SJCRH30 (cell line): ENCODE measurements around the gene ZNF43. TPM values are rescaled to one million over a fixed set of nuclear protein-coding genes. Genes with fewer than 3 reads are reported as not detected.
"Not testable (repeated sequence)": the region's sequence is repeated elsewhere in the genome, so short reads cannot be mapped to it uniquely, and the experiment has no call there.

Source experiments
- DNase-seq, 2 experiments: peaks; one replicate each; pipeline ENCODE4 v3.0.0-alpha.2; 2015 to 2020
- H3K27ac ChIP-seq: fragments of 250-450 bp; sonication (Bioruptor Pico); 2 replicates; pipeline ENCODE4 v1.5.1; 2020; ENCODE audit warnings: mild to moderate bottlenecking, moderate library complexity
- H3K27me3 ChIP-seq: fragments of 250-450 bp; sonication (Bioruptor Pico); 2 replicates; pipeline ENCODE4 v1.5.1; 2020; ENCODE audit warnings: mild to moderate bottlenecking, moderate library complexity
- H3K36me3 ChIP-seq: fragments of 250-450 bp; sonication (Bioruptor Pico); 2 replicates; pipeline ENCODE4 v1.5.1; 2020; ENCODE audit warnings: mild to moderate bottlenecking, moderate library complexity
- H3K4me1 ChIP-seq: fragments of 250-450 bp; sonication (Bioruptor Pico); 2 replicates; pipeline ENCODE4 v1.5.1; 2020; ENCODE audit warnings: mild to moderate bottlenecking, moderate library complexity
- H3K4me3 ChIP-seq: fragments of 250-450 bp; sonication (Bioruptor Pico); 2 replicates; pipeline ENCODE4 v1.5.1; 2020; ENCODE audit warnings: mild to moderate bottlenecking, moderate library complexity
- H3K9me3 ChIP-seq: fragments of 250-450 bp; sonication (Bioruptor Pico); replicated peaks from 2 replicates; pipeline ENCODE4 v1.5.1; 2020; ENCODE audit warnings: mild to moderate bottlenecking, moderate library complexity
- total RNA-seq: library from RNA; depleted of rRNA; stranded (reverse); fragments of >200 nt; shearing (Covaris generic); gene quantifications from 2 replicates; pipeline ENCODE4 v1.2.3, GENCODE V29; 2014; rRNA removed

Gene ZNF43
- 38.5 and 40.8 TPM in 2 replicates for total RNA-seq

- H3K27ac ChIP-seq, result peak within 1 kb of the TSS; percentile 94
- peak within 1 kb of the TSS; percentile 72 for H3K4me3 ChIP-seq
- H3K9me3 ChIP-seq, result 0 out of 2 replicates have a peak, but pooled peaks cover 8% of the 10 kb centered on the region
- peak; percentile 98 to 99 for DNase-seq
- peaks cover 38% of the 10 kb centered on the region for H3K36me3 ChIP-seq
- no peaks in the 10 kb centered on the region for H3K4me1 ChIP-seq
- H3K27me3 ChIP-seq, result no peaks in the 10 kb centered on the region
These were observed at the start of gene ZNF43 for GRCh38 chr19:21835810-21836444. Gene ZNF43 (minus strand): TSS chr19:21836182. CDS start chr19:21836038, 144 bp downstream.

GRCh38 chr19:21885516-21885915 is 49.5 kb upstream of the ZNF43 start:
- not testable (repeated sequence) for DNase-seq, H3K4me1 ChIP-seq, H3K36me3 ChIP-seq, H3K9me3 ChIP-seq, H3K27me3 ChIP-seq, H3K4me3 ChIP-seq, H3K27ac ChIP-seq

- not testable (repeated sequence) for H3K9me3 ChIP-seq, DNase-seq, H3K36me3 ChIP-seq, H3K27me3 ChIP-seq, H3K27ac ChIP-seq, H3K4me1 ChIP-seq, H3K4me3 ChIP-seq
These were observed 48.8 kb upstream of the ZNF43 start for GRCh38 chr19:21884786-21885185.

- no peak for DNase-seq
- no peaks in the 10 kb centered on the region for H3K4me1 ChIP-seq
- no peak overlapping the region for H3K4me3 ChIP-seq
- H3K36me3 ChIP-seq, result no peaks in the 10 kb centered on the region
- H3K27me3 ChIP-seq, result no peaks in the 10 kb centered on the region
- H3K9me3 ChIP-seq, result no peaks in the 10 kb centered on the region
- no peak overlapping the region for H3K27ac ChIP-seq
These were observed 47.5 kb upstream of the ZNF43 start for GRCh38 chr19:21883516-21883915.

GRCh38 chr19:21880761-21881160 is 44.8 kb upstream of the ZNF43 start:
- H3K4me1 ChIP-seq, H3K27ac ChIP-seq, H3K9me3 ChIP-seq, H3K4me3 ChIP-seq, H3K27me3 ChIP-seq, H3K36me3 ChIP-seq: not testable (repeated sequence)
- peak in 1 of 2 experiments; percentile 20 for DNase-seq

- H3K9me3 ChIP-seq, result no peaks in the 10 kb centered on the region
- H3K36me3 ChIP-seq, result no peaks in the 10 kb centered on the region
- no peak overlapping the region for H3K4me3 ChIP-seq
- DNase-seq, result no peak
- no peak overlapping the region for H3K27ac ChIP-seq
- H3K27me3 ChIP-seq, result no peaks in the 10 kb centered on the region
- no peaks in the 10 kb centered on the region for H3K4me1 ChIP-seq
These were observed 42.7 kb upstream of the ZNF43 start for GRCh38 chr19:21878646-21879045.

- H3K27ac ChIP-seq, result no peak overlapping the region
- no peak for DNase-seq
- H3K27me3 ChIP-seq, result no peaks in the 10 kb centered on the region
- H3K4me3 ChIP-seq, result no peak overlapping the region
- H3K4me1 ChIP-seq, result no peaks in the 10 kb centered on the region
- H3K9me3 ChIP-seq, result no peaks in the 10 kb centered on the region
- no peaks in the 10 kb centered on the region for H3K36me3 ChIP-seq
These were observed 42.0 kb upstream of the ZNF43 start for GRCh38 chr19:21877976-21878375.

- not testable (repeated sequence) for H3K27ac ChIP-seq, DNase-seq, H3K4me1 ChIP-seq
These were observed 40.6 kb upstream of the ZNF43 start for GRCh38 chr19:21876608-21877007.

GRCh38 chr19:21856773-21857514 is 21.0 kb upstream of the ZNF43 start:
- no peaks in the 10 kb centered on the region for H3K4me1 ChIP-seq
- peaks cover 5% of the 10 kb centered on the region for H3K9me3 ChIP-seq
- no peak overlapping the region for H3K27ac ChIP-seq
- H3K27me3 ChIP-seq, result no peaks in the 10 kb centered on the region
- no peak overlapping the region for H3K4me3 ChIP-seq
- DNase-seq, result no peak
- no peaks in the 10 kb centered on the region for H3K36me3 ChIP-seq

More at GRCh38 chr19:21876608-21877007, 40.6 kb upstream of the ZNF43 start:
- H3K9me3 ChIP-seq, H3K27me3 ChIP-seq, H3K36me3 ChIP-seq, H3K4me3 ChIP-seq: not testable (repeated sequence)

- H3K4me1 ChIP-seq, result no peaks in the 10 kb centered on the region
- H3K9me3 ChIP-seq, result peaks cover 17% of the 10 kb centered on the region
- H3K27me3 ChIP-seq, result no peaks in the 10 kb centered on the region
- H3K36me3 ChIP-seq, result peaks cover 43% of the 10 kb centered on the region
- H3K27ac ChIP-seq, result peak overlapping the region; percentile 93
- DNase-seq, result peak; percentile 96 to 98
- peak overlapping the region; percentile 92 for H3K4me3 ChIP-seq
These were observed 15.8 kb upstream of the ZNF43 start for GRCh38 chr19:21851596-21852345.

- Histone ChIP-seq H3K4me1 (no peaks in the 10 kb centered on the region), H3K27ac (peak overlapping the region; percentile 93; the same call in 1 of the 2 replicates), H3K36me3 (peaks cover 53% of the 10 kb centered on the region), H3K9me3 (peaks cover 17% of the 10 kb centered on the region), H3K27me3 (no peaks in the 10 kb centered on the region), H3K4me3 (peak overlapping the region; percentile 92)
- no peak for DNase-seq
These were observed 14.8 kb upstream of the ZNF43 start for GRCh38 chr19:21850656-21851255.

- H3K4me3 ChIP-seq, result no peak overlapping the region
- H3K4me1 ChIP-seq, result no peaks in the 10 kb centered on the region
- no peak for DNase-seq
- H3K27me3 ChIP-seq, result no peaks in the 10 kb centered on the region
- peaks cover 72% of the 10 kb centered on the region for H3K36me3 ChIP-seq
- H3K27ac ChIP-seq, result no peak overlapping the region
- H3K9me3 ChIP-seq, result peaks cover 17% of the 10 kb centered on the region
These were observed 12.7 kb upstream of the ZNF43 start for GRCh38 chr19:21848706-21849105.

- H3K27me3 ChIP-seq, result no peaks in the 10 kb centered on the region
- H3K9me3 ChIP-seq, result no peaks in the 10 kb centered on the region; the same call in 1 of the 2 replicates
- no peak overlapping the region for H3K4me3 ChIP-seq
- H3K4me1 ChIP-seq, result no peaks in the 10 kb centered on the region
- H3K36me3 ChIP-seq, result peaks cover 92% of the 10 kb centered on the region
- no peak for DNase-seq
- H3K27ac ChIP-seq, result no peak overlapping the region
These were observed 7.1 kb upstream of the ZNF43 start for GRCh38 chr19:21843081-21843480.

GRCh38 chr19:21841488-21842097 is 5.6 kb upstream of the ZNF43 start:
- no peak overlapping the region for H3K4me3 ChIP-seq

More at GRCh38 chr19:21841488-21842097, 5.6 kb upstream of the ZNF43 start:
- Histone ChIP-seq H3K9me3 (no peaks in the 10 kb centered on the region; the same call in 1 of the 2 replicates), H3K27ac (no peak overlapping the region), H3K4me1 (no peaks in the 10 kb centered on the region), H3K36me3 (peaks cover 77% of the 10 kb centered on the region), H3K27me3 (no peaks in the 10 kb centered on the region)
- DNase-seq, result no peak
